Inflammatory macrophage (primary cell): ENCODE measurements around the gene S100PBP.

Source experiments
- DNase-seq, 2 donors: peaks; one replicate each; pipeline ENCODE4 v3.0.0-alpha.2; 2020 to 2022
- total RNA-seq, 18 experiments: gene quantifications; one replicate each; lab custom pipeline; 2026; ENCODE audit warnings: mixed read lengths in 6 of 18, inconsistent platforms in 2 of 18; lab: John Stamatoyannopoulos, UW

S100PBP gene
- total RNA-seq: 3.8 to 30.7 (median 15.9) reads per million in 18 experiments

DNA sequence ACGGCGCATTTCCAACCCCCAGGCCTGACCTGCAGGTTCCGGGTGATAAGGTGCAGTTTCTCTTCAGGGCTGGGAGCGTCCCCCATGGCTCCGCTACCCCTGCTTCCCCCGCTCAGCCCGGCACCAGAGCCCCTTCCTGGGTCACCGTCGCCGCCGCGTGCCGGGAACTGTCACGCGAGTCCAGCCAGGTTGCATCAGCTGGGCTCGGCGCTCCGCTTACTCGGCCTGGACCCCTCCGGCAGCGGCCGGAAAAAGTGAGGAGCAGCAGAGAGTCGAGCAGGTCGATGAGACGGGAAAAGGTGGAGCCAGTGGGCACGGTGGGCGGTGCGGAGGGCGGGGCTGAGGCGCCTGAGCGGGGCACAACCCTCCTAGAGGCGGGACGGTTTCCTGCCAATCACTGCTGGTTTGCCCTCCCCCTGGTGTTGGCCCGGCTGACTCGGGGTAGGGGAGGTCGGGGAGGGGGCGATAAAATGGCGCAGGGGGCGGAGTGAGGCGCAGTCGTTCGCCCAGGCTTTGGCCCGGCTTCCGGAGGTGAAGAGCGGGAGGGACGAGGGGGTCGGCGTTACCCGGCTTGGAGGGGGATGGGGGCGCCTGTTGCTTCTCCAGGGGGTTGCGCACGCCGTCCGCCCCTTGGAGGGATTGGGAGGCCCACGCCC, at the start of gene S100PBP, which contains the start of gene YARS1:
S100PBP (plus strand) TSS at position 495 of the 656 bp plus-strand sequence. CDS start 8,447 bp downstream, outside the sequence.
YARS1 (minus strand) TSS at position 200 of the 656 bp plus-strand sequence; CDS start at position 86, 114 bp downstream.
- peak; percentile 98 to 99 for DNase-seq

DNA sequence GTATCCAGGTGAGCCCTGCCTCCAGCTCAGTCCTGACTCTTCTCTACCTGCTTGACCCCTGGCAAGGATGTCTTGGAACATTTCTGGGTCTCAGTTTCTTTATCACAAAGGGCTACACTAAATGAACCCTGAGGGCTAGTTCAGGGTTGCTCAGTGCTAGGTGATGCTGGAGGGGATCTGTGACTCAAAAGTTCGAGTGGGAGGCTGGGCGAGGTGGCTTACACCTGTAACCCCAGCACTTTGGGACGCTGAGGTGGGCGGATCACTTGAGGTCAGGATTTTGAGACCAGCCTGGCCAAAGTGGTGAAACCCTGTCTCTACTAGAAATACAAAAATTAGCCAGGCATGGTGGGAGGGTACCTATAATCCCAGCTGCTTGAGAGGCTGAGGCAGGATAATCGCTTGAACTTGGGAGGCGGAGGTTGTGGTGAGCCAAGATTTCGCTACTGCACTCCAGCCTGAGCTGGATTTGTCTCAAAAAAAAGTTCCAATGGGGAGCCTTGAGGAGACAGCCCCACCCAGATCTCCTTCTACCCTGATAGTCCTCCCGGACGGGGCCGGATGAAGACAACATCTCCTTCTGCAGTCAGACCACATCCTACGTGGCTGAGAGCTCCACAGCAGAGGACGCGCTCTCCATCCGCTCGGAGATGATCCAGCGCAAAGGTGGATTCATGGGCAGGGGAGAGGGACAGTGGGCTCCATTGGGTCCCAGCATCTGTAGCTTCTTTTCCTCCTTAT, 49.2 kb upstream of the S100PBP start:
- no peak for DNase-seq

DNA sequence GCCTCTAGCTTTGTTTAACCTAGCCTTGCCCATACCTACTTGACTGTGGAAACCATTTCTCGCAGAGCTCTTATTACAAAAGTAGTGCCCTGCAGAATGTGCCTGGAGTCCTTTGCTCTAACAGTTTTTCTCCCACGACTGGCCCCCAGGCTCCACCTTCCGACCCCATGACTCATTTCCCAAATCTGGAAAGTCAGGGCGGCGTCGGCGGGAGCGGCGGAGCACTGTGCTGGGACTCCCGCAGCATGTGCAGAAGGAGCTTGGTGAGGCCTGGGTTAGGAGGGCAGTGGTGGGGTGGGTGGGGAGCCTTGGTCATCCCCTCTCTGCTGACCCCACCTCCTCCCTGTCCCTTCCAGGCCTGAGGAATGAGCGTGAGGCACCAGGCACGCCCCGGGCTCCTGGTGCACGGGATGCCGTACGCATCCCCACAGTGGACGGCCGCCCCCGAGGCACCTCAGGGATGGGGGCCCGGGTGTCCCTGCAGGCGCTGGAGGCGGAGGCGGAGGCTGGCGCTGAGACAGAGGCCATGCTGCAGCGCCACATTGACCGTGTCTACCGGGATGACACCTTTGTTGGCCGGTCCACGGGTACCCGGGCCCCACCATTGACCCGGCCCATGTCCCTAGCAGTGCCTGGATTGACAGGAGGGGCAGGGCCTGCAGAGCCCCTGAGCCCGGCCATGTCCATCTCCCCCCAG, 47.8 kb upstream of the S100PBP start:
- DNase-seq: peak in 1 of 2 donors; percentile 13

DNA sequence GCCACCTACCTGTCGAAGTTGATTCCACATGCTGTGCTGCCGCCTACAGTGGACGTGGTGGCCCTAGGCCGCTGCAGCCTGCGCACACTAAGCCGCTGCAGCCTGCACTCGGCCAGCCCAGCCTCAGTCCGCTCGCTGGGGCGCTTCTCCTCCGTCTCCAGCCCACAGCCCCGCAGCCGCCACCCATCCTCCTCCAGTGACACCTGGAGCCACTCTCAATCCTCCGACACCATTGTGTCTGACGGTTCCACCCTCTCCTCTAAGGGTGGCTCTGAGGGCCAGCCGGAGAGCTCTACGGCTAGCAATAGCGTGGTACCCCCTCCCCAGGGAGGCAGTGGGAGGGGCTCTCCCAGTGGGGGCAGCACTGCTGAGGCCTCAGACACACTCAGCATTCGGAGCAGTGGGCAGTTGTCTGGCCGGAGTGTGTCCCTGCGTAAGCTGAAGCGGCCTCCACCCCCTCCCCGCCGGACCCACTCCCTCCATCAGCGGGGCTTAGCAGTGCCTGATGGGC, 47.2 kb upstream of the S100PBP start:
- no peak for DNase-seq

DNA sequence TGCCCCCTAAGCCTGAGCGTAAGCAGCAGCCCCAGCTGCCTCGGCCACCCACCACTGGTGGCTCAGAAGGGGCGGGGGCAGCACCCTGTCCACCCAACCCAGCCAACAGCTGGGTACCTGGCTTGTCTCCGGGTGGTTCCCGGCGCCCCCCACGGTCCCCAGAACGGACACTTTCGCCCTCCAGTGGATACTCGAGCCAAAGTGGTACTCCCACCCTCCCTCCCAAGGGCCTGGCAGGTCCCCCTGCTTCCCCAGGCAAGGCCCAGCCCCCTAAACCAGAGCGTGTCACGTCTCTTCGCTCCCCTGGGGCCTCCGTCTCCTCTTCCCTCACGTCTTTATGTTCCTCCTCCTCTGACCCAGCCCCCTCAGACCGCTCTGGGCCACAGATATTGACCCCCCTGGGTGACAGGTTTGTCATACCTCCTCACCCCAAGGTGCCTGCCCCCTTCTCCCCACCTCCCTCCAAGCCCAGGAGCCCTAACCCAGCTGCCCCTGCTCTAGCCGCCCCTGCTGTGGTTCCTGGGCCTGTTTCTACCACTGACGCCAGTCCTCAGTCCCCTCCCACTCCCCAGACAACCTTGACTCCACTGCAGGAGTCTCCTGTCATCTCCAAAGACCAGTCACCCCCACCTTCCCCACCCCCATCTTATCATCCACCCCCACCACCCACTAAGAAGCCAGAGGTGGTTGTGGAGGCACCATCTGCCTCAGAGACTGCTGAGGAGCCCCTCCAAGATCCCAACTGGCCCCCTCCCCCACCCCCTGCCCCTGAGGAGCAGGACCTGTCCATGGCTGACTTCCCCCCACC, 46.5 kb upstream of the S100PBP start:
- DNase-seq: no peak

DNA sequence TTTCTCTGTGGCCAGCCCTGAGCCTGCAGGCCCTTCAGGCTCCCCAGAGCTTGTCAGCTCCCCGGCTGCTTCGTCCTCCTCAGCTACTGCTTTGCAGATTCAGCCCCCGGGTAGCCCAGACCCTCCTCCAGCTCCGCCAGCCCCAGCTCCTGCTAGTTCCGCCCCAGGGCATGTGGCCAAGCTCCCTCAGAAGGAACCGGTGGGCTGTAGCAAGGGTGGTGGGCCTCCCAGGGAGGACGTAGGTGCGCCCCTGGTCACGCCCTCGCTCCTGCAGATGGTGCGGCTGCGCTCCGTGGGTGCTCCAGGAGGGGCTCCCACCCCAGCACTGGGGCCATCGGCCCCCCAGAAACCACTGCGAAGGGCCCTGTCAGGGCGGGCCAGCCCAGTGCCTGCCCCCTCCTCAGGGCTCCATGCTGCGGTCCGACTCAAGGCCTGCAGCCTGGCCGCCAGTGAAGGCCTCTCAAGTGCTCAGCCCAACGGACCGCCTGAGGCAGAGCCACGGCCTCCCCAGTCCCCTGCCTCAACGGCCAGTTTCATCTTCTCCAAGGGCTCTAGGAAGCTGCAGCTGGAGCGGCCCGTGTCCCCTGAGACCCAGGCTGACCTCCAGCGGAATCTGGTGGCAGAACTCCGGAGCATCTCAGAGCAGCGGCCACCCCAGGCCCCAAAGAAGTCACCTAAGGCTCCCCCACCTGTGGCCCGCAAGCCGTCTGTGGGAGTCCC, 45.7 kb upstream of the S100PBP start:
- DNase-seq: no peak

DNA sequence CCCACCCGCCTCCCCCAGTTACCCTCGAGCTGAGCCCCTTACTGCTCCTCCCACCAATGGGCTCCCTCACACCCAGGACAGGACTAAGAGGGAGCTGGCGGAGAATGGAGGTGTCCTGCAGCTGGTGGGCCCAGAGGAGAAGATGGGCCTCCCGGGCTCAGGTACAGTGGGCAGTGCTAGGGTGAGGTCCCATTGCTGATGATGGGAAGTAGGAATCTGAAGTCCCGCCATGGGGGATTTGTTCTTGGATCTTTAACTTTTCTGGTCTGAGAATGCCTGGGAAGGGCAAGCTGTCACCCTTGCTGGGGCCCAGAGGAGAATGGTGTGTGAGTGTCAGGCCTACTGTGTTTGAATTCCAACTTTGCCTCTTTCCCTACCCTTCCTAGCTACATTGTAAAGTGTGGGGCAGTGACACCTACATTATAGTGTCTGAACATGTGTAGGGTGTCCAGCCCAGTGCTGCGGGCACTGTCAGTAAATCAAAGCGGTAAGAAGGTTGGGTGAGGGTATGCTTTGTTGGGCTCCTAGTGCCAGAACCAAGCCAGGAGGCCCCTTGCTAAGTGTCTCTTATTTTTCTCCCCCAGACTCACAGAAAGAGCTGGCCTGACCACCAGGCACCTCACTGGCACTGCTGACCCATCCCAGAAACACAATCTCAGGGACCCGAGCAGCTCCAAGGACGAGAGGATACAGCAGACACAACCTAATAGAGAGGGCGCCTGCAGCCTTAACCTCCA, 45.0 kb upstream of the S100PBP start:
- DNase-seq: no peak

DNA sequence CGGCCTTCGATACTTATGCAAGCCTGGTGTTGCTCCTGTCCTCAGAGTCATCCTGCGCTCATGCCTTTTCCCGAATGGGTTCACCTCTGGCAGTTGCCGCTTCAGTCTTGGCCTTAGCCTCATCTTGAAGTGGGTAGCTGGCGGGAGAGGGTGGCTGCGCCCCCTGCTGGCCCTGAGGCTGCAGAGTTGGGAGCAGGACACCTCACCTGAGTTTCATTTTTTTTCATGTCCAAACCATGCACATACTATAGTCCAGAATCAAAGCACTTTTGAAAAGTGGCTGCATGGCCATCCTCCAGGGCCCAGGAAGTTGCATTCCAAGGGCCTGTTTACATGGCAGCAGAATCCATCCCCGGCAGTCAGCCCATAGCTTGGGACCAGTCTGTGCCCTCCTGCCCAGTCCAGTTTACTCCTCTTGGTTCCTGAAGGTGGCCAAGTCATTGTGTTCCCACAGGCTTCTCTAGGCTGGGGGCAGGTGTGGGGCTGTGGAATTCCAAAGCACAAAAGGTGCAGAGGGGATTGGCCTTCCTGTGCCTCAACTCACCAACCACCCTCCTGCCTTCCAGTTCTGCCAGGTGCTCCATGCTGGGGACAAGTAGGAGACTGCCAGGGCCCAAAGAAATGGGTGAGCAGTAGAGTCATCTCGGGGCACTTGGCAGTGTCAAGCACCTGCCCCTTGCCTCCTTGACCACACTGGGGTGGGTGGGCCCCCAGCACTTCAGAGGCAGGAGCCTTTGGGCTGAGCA, 44.3 kb upstream of the S100PBP start:
- DNase-seq: peak; percentile 53 to 65

DNA sequence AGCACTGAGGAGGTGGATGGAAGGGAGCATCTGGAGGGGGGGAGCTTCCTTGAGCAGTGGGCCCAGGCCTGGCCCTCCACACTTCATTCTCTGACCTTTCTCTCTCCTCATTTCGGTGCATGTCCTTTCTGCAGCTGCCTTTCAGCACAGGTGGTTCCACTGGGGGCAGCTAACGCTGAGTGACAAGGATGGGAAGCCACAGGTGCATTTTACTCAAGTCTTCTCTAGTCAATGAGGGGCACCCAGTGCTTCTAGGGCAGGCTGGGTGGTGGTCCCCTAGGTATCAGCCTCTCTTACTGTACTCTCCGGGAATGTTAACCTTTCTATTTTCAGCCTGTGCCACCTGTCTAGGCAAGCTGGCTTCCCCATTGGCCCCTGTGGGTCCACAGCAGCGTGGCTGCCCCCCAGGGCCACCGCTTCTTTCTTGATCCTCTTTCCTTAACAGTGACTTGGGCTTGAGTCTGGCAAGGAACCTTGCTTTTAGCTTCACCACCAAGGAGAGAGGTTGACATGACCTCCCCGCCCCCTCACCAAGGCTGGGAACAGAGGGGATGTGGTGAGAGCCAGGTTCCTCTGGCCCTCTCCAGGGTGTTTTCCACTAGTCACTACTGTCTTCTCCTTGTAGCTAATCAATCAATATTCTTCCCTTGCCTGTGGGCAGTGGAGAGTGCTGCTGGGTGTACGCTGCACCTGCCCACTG, 43.5 kb upstream of the S100PBP start:
- no peak for DNase-seq

DNA sequence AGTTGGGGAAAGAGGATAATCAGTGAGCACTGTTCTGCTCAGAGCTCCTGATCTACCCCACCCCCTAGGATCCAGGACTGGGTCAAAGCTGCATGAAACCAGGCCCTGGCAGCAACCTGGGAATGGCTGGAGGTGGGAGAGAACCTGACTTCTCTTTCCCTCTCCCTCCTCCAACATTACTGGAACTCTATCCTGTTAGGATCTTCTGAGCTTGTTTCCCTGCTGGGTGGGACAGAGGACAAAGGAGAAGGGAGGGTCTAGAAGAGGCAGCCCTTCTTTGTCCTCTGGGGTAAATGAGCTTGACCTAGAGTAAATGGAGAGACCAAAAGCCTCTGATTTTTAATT, 43.0 kb upstream of the S100PBP start:
- no peak for DNase-seq

DNA sequence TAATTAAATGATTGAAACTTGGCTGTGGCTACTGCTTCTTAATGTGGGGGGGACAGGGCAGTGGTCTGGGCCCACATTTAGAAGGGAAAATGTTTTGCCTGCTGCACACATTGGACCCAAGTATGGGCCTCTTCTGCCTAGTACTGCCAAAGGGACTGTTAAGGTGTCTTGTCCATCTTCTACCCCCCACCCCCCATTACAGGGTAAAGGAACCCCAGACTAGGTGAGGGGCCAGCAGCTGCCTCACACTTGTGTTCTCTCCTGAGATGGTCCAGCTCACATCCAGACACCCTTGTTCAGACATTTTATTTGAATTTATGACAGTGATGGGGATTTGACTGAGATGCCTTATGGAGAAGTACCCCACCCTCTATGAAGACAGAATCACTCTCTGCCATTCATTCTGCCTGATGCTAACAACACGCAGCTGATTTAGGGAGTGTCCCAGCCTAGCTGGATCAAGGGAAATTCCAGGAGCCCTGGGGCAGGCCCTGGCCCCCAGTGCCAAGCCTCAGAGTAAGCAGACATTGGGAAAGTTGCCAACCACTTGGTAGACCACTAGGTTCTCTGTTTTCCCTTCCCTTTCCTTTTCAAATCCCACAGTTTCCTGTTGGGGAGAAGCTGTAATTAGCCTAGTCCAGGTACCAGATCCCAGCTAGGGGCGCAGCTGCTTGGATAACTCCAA, 42.4 kb upstream of the S100PBP start:
- DNase-seq: no peak

DNA sequence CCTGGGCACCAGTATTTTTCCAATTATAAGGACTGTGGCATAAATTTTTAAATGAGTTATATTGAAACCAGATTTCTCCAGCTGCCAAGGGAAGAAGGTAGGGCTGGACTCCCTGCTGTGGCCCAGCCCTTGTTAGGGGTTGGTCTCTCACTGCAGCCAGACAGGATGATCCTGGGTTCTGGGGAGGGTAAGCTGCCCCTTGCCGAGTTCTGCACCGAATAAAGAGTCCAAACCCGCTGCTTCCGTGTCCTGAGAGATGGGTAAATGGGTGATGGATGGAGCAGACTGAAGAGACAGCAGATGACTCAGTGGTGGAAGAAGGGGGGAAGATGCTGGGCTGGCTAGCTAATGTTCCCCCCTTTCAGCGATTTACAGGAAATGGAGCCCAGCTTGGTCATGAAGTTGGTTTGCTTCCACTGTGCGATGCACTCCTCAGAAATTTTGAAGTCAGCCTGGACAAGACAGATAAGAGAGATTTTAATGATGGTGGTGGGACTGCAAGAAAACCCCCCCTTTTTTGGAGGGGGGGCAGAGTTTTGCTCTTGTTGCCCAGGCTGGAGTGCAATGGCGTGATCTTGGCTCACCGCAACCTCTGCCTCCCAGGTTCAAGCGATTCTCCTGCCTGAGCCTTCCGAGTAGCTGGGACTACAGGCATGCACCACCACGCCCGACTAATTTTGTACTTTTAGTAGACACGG, 41.7 kb upstream of the S100PBP start:
- DNase-seq: no peak

DNA sequence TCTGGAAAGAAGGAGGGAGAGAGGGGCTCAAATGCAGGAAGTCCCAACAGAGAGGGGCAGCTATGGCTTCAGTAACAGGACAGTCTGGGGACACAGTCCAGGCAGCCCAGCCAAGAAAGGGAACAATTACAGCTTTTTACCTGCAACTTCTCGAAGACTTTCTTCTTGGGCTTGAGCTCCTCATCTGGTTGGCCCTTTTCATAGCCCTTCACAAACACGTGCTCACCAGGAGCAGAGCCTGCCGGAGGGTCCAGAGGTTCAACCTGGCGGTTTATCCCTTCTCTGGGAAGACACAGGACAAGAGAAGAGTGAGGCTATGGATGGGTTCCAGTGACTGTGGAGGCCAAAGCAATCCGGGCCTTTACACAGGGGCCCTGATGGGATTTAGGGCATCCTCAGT, 38.2 kb upstream of the S100PBP start:
- DNase-seq: no peak

DNA sequence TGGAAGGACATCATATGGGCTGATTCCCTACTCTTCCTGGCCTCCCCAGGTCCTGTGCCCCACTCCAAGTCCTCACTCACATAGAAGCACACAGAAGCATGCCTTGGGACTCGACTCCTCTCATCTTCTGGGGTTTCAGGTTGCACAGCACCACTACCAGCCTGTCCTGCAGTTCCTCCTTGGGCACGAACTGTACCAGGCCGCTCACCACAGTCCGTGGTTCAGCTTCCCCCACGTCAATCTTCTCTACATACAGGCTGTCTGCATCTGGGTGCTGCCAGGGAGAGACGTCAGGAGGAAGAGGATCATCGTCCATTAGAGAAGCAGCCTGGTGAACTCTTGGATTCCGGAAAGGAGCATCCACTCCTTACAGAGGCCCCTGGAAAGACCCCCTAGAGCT, 37.4 kb upstream of the S100PBP start:
- DNase-seq: no peak

DNA sequence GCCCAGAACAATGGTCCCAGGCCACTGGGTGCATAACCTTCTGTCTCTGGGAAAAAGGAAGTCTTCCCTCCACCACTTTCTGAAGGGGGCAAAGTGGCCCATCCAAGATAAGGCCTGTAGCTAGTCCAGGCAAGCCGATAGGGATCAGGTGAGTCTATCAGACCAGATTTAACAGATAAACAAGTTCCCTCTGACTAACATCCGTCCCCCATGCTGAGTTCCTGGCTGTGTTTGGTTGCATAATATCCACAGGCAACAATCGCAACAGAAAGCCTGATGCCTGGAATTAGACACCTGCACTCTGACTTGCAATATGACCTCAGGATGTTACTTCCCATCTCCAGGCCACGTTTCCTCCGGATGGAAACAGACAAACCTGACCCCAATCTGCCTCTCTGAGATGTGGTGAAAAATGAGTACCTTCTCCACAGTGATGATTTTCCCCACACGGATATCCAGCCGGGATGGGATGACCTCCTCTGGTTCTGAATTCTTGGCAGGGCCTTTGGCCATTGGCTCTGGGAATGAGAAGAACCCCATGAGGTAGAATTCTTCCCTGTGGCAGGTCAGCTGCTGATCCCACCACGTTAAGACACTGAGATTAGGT, 36.7 kb upstream of the S100PBP start:
- DNase-seq: no peak

DNA sequence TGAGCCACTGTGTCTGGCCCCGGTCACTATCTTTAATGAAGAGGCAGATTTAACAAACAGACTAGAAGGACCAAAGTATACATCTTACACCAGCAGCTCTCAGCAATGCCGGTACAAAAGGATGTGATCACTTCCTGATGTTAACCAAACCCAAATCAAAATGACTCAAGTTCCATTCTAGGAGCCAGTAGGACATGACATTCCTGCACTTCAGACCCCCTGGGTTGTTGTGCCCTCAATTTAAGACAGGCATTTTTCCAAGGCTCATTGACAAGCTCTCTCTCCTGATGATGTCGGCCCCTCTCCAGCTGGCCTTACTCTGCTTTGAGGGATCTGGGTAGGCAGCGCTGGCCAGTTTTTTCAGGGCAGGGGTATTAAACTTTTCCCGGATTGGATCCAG, 35.4 kb upstream of the S100PBP start:
- DNase-seq: no peak

DNA sequence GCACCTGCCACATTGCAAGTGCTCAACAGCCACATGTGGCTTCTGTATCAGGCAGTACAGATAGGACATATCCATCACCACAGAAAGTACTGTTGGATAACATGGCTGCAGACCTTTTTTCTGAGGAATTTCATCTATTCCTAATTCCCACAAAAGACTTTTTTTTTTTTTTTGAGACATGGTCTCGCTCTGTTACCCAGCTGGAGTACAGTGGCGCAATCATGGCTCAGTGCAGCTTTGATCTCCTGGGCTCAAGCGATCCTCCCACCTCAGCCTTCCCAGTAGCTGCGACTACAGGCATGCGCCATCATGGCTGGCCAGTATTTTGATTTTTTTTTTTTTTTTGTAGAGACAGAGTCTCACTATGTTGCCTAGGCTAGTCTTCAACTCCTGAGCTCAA, 33.6 kb upstream of the S100PBP start:
- no peak for DNase-seq

DNA sequence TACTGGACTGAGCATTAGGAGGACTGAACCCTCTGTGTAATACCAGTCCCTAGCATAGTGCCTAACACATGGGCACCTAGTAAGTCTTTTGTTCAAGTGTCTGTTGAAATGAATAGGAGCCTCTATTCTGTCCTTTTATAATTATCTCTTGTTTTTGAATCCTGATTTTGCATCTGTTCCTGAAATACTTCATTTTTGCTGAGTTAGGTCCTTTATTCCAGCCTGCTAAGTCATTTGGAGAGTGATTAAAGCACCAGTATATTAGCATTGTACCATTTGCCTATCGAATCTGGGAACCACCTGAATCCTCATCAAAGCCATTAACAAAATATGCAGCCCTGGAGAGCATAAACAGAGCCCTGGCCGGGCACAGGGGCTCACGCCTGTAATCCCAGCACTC, 32.6 kb upstream of the S100PBP start:
- DNase-seq: no peak
